ENCODE results near the gene CELA3B.
"Not testable (repeated sequence)": the region's sequence is repeated elsewhere in the genome, so short reads cannot be mapped to it uniquely, and the experiment has no call there.

The CELA3B gene

GRCh38 chr1:21980515-21981220, 3.8 kb downstream of the CELA3B start:
- DNase-seq = not testable (repeated sequence)

GRCh38 chr1:21981253-21981652, 4.4 kb downstream of the CELA3B start:
- DNase-seq = not testable (repeated sequence)

DNA sequence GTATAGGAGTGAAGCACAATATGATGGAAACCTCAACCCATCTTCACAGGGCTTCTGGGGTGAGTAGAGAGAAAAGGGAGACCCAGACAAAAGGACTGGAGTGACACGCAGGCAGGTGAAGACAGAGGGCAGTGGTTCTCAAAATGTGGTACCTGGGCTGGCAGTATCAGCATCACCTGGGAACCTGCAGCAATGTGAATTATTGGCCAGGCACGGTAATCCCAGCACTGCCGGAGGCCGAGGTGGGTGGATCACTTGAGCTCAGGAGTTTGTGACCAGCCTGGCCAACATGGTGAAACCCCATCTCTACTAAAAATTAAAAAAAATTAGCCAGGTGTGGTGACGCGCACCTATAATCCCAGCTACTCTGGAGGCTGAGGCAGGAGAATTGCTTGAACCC, 5.3 kb downstream of the CELA3B start:
- not testable (repeated sequence) for DNase-seq

- DNase-seq = not testable (repeated sequence)
Observed at GRCh38 chr1:21983539-21983938, 6.7 kb downstream of the CELA3B start.

GRCh38 chr1:21985893-21986292, 9.1 kb downstream of the CELA3B start:
- DNase-seq = not testable (repeated sequence)

DNA sequence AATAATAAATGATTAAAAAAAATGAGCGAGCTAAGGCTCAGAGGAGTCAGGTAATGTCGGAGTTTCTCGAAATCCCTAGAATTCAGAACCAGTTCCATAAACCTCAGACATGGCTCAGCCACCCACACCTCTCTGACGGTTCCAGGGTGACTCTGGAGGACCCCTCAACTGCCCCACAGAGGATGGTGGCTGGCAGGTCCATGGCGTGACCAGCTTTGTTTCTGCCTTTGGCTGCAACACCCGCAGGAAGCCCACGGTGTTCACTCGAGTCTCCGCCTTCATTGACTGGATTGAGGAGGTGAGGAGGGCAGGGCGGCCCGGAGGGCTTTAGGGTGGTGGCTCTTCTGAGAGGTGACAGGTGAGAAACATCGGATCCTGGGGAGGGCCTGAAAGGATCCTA, 9.6 kb downstream of the CELA3B start:
- DNase-seq = not testable (repeated sequence)

GRCh38 chr1:21989672-21990393, 13.0 kb downstream of the CELA3B start:
- not testable (repeated sequence) for DNase-seq

GRCh38 chr1:21992186-21992585, 15.4 kb downstream of the CELA3B start:
- not testable (repeated sequence) for DNase-seq

GRCh38 chr1:21994716-21995115, 17.9 kb downstream of the CELA3B start:
- not testable (repeated sequence) for DNase-seq

GRCh38 chr1:21996663-21996970, 19.8 kb downstream of the CELA3B start:
- not testable (repeated sequence) for DNase-seq

DNA sequence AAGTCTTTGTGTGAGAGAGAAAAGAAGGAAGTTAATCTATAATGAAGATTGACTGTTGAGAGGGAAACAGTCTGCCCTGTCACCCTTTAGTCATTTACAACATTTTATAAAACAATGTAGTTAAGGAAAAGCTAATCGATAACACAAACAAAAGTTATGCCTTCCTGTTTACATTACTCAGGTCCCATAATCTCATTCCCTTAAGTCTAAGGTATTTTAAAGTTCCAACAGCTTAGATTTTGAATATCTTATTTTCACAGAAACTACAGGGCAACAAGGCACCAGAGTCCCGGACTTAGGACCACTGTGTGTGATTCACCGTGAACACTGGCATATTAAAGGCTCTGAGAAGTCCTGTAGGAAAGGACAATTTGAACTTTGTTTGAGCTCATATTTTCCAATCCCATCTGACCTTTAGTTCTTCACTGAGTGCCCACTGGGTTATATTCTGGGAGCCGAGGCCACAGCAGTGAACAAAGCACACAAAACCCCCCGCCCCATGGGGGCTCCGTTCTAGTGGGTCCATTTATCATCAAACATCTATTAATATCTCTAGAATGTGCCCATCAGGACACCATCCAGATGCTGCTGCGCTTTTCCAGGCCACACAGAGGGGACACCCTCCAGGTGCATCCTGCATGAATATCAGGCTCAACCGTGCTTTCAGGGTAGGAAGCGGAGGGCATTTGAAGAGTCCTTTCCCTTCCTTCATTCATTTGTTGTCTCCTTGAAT, 21.2 kb downstream of the CELA3B start:
- DNase-seq = not testable (repeated sequence)

DNA sequence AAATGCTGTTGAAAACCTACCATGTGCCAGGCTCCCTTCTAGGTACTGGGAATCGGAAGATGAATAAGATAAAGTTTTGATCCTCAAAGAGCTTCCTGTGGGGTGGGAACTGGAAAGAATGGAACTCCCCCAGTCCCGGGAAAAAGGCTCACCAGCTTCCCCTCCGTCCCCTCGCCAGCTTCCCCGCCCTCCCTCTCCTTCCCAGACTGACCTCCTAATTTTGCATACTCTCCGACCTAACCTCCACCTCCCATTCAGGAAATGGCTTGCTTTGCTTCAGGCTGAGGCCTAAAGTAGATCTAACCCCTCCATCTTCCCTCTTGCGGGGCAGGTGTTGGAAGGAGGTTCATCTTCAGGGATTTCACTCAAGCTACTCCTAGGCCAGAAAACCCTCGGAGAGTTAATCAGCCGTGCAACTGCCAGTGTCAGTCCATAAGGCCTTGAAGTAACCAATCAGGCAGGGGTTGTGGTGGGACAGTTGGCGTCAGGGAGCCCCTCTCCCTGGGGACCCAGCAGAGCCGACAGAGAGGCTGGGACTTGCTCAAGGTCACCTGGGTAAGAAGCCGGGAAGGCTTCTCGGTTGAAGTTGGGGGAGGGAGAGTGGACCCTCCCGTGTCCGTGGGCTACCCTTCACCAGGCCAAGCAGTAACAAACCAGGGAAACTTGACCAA, 21.9 kb downstream of the CELA3B start:
- DNase-seq = not testable (repeated sequence)

GRCh38 chr1:21999645-22000044, 22.8 kb downstream of the CELA3B start:
- not testable (repeated sequence) for DNase-seq

GRCh38 chr1:22001409-22001808, 24.6 kb downstream of the CELA3B start, which contains the start of gene CELA3A:
Gene CELA3A (plus strand): TSS chr1:22001657. CDS start chr1:22001675, 18 bp downstream.
- DNase-seq = no peak

- DNase-seq = not testable (repeated sequence)
Observed at GRCh38 chr1:22002461-22002860, 25.6 kb downstream of the CELA3B start.

GRCh38 chr1:22002875-22003274, 26.1 kb downstream of the CELA3B start:
- DNase-seq = not testable (repeated sequence)

GRCh38 chr1:22003959-22004358, 27.1 kb downstream of the CELA3B start:
- DNase-seq = not testable (repeated sequence)

GRCh38 chr1:22005261-22006149, 28.7 kb downstream of the CELA3B start:
- not testable (repeated sequence) for DNase-seq

- DNase-seq = not testable (repeated sequence)
Observed at GRCh38 chr1:22006736-22007135, 29.9 kb downstream of the CELA3B start.

- not testable (repeated sequence) for DNase-seq
Observed at GRCh38 chr1:22007262-22007661, 30.4 kb downstream of the CELA3B start.

DNA sequence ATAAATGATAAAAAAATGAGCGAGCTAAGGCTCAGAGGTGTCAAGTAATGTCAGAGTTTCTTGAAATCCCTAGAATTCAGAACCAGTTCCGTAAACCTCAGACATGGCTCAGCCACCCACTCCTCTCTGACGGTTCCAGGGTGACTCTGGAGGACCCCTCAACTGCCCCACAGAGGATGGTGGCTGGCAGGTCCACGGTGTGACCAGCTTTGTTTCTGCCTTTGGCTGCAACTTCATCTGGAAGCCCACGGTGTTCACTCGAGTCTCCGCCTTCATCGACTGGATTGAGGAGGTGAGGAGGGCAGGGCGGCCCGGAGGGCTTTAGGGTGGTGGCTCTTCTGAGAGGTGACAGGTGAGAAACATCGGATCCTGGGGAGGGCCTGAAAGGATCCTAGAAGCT, 32.7 kb downstream of the CELA3B start:
- DNase-seq = not testable (repeated sequence)

DNA sequence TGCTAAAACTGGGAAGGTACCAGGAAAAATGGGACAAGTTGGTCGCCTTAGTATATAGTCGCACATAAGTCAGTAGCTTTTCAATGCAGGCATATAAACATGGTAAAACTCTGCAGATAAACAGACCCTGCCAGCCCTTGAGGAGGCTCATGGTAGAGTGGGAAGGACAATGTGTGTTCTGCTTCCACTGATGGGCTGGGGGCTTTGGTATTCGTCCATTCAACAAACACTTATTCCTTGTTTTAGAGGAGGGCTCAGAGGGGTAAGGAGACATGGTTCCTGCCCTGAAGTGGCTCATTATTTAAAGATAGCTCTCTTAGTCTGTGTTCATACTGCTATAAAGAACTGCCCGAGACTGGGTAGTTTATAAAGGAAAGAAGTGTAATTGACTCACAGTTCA, 35.9 kb downstream of the CELA3B start:
- DNase-seq = not testable (repeated sequence)

Data from effector CD8-positive, alpha-beta T cell (primary cell).